Prostate gland (tissue), 2 donors: ENCODE data around the gene NPBWR2.

Experiments
- CTCF ChIP-seq, 4 experiments: fragments of 200-600 bp in 2 of 4; fragments of 450-650 bp in 2 of 4; sonication (generic) in 2 of 4; IDR thresholded peaks; 1 replicate in 3 of 4; 2 replicates in 1 of 4; pipeline ENCODE4 v1.5.1; 2016 to 2019; ENCODE audit warnings: antibody characterized with exemption in 4 of 4, mild to moderate bottlenecking in 2 of 4, moderate library complexity in 2 of 4
- POLR2A ChIP-seq: fragments of 450-650 bp; IDR thresholded peaks from one replicate; pipeline ENCODE4 v1.6.1; 2016; ENCODE audit warnings: antibody characterized with exemption, mild to moderate bottlenecking
- POLR2AphosphoS5 ChIP-seq: sonication (generic); formaldehyde crosslinking; IDR thresholded peaks from one replicate; pipeline ENCODE4 v1.6.1; 2017; ENCODE audit warnings: antibody characterized with exemption

GRCh38 chr20:64063389-64064144 is 43.8 kb downstream of the NPBWR2 start:
- TF ChIP-seq POLR2A = no peak
- no peak for TF ChIP-seq CTCF (IDR thresholded peaks at IDR 0.05)
- no peak for TF ChIP-seq POLR2AphosphoS5
